GM21367 (cell line): ENCODE measurements around the gene INPP5A.

Experiments used
- ATAC-seq: cut with Tn5 transposase; IDR thresholded peaks from one replicate; pipeline ENCODE4 v1.9.1; 2021; ENCODE audit not compliant: unreplicated experiment

The INPP5A gene

DNA sequence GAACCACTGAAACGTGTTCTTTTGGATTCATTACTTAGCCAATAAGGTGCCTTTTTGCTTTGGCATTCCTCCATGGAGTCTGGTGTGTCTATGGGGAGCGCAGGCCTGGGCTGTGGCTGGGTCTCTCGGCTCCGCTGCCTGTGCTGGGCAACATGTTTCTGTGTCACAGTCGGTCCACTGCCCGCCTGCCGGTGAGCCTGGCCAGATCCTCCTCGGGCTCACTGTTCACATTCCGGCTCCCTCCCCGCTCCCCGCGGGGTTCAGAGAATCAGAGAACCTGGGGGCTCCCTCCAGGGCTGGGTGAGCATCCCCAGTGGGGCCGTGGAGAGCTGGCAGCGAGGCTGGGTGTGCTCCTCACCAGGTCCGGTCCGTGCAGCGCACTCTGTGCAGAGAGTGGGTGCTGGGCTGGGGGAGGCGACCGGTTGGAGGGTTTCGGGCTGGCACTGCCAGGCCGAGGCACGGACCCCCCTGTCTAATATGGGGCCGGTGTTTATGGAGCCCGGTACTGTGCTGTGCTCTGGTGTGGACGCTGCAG is 70.4 kb downstream of the INPP5A start:
- no peak for ATAC-seq

DNA sequence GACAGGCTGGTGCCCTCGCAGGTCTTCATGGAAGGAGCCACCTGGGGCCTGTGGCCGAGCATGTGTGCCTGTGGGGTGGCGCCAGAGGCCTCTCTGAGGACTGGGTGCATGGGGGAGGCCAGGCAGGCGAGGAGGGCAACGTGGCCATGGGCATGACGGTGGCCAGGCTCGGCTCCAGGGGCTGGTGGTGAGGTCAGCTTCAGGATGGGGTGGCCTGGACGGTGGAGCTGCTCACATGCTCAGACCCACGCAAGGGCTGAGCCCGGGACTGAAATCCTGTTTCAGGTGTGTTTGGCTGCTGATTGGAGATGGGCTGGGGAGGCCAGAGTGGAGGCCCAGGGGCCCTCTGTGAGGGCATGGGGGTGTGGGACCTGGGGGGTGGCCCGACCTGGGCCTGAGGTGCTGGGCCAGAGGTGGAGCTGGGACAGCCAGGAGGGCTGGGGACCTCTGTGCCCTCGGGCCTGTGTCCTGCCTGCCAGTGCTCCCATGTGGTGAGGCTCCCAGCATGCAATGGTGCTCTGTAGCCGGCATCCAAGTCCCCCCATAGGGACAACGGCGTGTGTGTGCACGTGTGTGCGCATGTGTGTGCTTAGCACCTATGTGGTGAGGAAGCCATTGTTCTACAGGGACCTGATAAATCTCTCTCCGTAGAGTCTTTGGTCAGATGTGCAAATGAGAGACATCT is 71.1 kb downstream of the INPP5A start:
- no peak for ATAC-seq

DNA sequence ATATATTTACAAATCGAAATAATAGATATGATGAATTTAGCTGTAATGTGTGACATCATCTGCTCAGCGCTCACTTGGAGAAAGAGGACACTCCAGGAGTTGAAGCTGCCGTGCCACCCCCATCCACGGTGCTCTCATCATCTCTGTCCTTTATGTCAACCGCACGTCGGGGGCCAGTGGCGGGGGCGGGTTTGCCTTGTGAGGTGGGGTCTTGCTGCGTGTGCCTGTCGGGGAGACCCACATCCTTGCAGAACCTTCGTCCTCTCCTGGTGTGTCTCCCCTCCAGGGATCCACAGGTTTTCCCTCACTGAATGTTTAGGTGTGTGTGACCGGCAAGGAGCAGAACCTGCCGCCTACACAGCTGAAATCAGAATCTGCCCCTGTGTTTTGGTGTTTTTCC is 71.6 kb downstream of the INPP5A start:
- ATAC-seq: no peak

DNA sequence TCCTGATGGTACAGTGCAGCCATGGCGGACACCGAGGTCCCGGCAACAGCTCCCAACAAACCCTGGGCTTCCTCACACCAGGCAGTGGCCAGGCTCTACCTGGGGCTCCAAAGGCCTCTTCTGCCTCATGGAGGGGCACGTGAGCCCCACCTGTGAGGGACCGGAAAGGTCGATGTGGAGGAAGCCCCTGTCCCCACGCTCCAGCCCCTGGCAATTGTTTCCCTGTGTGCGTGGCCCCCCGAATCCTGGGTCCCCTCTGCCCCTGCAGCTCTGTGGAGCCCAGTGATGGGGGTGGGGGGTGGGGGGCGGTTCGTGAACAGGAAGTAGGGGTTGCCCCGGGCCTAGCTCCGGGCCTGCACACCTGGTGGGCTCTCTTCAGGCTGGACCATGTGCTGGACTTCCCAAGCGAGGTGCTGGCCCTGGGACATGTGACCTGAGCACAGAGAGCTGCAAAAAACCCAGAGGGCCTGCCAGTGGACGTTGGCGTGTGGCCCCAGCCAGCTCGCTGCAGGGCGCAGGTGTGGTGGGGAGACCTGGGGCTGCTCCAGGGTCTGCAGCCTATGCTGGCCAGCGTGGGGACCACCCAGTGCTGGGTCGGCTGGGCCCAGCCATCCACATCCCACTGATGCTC is 72.6 kb downstream of the INPP5A start:
- ATAC-seq: no peak

DNA sequence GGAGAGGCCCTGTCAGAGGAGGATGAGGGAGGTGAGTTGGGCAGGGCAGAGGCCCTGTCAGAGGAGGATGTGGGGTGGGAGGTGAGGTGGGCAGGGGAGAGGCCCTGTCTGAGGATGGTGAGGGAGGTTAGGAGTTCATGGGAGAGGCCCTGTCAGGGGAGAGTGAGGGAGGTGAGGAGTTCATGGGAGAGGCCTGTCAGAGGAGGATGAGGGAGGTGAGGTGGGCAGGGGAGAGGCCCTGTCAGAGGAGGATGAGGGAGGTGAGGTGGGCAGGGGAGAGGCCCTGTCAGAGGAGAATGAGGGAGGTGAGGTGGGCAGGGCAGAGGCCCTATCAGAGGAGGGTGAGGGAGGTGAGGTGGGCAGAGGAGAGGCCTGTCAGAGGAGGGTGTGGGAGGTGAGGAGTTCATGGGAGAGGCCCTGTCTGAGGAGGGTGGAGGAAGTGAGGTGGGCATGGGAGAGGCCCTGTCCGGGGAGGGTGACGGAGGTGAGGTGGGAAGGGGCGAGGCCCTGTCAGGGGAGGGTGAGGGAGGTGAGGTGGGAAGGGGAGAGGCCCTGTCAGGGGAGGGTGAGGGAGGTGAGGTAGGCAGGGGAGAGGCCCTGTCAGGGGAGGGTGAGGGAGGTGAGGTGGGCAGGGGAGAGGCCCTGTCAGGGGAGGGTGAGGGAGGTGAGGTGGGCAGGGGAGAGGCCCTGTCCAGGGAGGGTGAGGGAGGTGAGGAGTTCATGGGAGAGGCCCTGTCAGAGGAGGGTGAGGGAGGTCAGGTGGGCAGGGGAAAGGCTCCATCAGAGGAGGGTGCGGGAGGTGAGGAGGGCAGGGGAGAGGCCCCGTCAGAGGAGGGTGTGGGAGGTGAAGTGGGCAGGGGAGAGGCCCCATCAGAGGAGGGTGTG is 73.7 kb downstream of the INPP5A start:
- ATAC-seq: no peak

DNA sequence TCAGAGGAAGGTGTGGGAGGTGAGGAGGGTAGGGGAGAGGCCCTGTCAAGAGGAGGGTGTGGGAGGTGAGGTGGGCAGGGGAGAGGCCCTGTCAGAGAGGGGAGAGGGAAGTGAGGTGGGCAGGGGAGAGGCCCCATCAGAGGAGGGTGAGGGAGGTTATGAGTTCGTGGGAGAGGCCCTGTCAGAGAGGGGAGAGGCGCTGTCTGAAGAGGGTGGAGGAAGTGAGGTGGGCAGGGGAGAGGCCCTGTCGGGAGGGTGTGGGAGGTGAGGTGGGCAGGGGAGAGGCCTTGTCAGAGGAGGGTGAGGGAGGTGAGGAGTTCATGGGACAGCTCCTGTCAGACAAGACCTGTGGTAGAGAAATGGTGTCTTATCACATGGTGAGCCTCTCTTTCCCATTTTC is 74.4 kb downstream of the INPP5A start:
- no peak for ATAC-seq

DNA sequence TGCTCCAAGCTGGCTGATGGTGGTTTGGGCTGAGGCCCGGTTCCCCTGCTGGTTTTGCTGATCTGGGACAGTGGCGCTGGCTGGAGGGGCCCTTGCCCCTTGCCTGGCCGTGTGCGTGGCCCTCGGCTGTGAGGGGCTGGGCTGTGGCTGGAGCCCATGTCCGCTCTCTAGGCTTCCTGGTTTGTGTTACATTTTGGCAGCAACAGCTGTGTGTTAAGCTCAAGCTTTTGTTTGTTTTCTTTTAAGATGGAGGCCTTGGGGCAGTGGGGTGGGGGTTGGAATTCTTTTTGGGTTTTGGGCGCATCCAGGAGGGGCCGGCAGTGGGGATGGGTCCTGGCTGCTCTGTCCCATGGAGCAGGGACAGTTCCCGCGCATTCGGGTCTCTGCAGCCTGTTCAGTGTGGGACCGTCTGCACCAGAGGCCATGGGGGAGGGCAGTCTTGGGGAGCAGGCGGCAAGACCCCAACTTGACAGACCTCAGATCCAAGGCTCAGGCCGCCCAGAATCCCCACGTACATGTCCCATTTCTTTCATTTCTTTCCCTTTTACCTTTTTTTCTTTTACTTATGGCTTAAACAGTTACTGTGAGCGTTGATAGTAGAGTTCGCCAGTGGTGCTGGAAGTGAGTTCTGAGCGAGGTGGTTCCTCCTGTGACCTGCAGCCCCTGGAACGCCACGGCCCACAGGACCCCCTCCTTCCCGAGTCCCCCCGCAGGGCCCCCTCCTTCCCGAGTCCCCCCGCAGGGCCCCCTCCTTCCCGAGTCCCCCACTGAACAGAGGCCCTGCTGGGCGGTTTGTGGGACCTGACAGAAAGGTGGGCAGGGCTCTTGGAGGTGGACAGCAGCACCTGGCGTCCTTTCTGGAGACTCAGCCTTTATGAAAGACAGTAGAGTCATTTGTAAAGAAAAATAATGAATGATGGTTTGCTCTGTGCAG is 75.3 kb downstream of the INPP5A start:
- ATAC-seq: no peak

DNA sequence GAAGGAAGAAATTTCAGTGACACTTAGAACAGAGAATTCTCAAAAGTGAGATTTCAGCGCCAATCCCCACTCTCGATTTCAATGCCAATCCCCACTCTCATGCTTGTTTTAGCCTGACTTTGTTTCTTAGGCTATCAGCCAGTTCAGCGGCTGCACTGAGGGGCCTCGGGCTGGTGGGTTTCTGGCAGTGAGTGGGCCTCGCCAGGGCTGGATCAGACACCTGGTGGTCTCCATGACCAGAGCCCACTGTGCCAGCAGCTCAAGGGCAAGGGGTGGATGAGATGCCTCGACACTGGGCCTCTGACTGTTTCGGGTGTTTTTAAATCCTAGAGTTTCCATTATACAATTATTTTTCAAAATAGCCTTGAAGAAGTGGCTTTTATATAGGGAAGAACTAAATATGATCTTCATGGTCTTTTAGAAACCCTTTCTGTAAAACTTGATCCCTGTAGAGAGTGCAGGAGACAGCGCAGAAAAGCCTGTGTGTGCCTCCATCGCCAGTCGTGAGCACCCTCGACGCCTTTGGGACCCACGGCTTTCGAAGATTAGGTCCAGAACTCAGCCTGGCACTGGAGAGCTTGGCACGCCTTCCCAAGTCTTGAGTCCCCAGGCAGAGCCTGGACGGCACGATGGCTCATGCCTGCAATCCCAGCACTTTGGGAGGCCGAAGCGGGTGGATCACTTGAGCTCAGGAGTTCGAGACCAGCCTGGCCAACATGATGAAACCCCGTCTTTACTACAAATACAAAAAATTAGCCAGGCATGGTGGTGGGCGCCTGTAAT is 76.2 kb downstream of the INPP5A start:
- no peak for ATAC-seq

DNA sequence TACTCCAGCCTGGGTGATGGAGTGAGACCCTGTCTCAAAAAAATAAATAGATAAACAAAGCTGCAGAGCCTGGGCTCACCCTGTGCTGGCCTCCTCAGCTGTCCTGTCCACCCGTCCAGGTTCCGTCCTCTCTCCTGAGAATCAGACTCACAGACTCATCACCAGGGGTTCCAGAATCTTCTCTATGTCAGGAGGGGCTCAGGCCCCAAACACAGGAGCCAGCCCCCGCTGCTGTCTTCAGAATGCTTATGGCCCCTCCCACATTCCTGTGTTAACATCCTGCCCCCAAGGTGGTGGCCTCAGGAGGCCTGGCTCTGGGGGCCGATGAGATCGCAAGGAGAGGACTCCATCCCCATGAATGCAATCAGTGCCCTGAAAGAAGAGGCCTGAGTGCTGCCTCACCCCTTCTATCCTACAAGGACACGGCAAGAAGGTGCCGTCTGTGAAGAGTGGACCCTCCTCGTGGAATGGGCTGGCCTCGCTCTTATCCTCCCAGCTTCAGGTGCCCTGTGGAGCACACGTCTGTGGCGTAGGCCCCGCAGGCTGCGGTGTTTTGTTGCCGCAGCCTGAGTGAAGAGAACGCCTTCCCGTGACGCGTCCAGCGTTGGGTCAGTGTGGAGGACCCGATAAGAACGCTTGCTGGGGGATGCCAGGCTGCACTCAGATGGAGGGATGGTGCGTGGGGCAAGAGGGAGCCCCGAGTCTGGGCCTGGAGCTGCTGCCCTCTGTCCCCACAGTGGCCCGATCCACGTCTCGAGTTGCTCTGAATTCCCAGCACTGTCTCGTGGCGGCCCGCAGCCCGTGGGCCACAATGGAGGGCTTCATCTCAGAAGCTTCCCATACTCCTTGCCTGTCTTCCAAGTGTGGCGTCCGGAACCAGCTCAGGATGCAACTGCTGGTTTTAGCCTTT is 77.1 kb downstream of the INPP5A start:
- ATAC-seq: no peak

DNA sequence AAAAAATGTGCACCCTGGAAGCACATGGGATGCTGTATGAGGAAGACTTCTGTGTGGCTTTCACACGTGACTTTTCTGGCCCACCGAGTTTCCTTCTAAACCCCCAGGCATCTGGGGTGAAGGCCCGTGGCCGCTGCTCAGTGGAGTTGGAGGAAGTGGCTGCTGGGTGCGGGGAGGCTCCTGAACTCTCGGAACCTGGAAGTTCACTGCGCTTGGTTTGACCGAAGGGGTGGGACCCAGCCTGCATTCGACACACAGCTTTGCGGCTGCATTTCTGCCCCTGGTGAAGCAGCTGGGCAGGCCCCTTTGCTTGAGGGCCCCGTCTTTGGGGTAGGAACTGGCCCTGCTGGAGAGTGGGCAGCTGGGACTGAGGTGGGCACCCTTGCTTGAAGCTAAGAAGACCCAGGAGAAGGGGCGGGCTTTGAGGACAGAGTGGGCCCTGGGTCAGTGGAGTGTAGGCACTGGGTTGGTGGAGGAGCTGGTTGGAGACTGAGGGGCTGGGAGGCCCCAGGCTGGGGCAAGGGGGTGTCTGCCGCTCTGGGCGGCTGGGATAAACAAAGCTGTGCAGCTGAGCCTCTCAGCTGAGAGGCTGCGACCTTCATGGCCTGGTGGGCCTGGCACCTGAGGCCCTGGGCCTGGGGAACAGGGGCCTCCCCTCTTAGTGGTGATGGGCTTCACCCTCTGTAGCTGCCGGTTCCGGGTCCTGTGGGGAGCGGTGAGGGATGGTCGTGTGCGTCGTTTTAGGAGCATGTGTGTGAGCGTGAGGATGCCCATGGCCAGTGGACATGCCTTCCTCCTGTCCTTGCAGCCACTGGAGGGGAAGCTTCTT is 78.0 kb downstream of the INPP5A start:
- ATAC-seq: no peak

DNA sequence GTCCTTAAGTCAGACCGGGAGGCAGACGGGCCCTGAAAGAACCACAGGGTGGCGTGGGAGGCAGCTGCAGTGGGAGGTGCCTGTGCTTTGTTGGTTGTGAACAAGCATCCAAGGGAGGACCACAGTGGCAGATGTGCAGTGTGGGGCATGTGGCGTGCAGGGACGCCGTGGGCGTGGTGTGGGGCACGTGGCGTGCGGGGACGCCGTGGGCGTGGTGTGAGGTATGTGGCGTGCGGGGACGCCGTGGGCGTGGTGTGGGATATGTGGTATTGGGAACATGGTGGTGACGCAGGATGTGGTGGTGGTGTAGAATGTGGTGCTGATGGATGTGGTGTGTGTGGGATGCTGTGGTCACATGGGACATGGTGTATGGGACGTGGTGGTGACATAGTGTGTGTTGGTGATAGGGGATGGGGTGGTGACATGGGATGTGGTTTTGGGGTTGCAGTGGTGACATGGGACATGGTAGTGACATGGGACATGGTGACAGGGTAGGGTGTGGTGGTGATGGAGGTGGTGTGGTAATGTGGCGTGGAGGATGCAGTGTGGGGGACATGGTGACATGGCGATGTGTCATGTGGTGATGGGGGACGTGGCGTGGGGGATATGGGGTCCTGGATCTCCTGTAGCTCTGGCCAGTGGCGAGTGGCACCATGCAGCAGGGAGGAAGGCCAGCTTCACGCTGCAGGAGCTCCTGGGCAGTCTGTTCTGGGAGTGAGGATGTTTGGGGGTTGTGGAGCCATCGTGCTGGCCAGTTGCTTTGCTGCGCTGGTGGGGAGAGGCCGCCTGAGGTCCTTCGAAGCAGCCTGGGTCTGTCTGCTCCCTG is 78.8 kb downstream of the INPP5A start:
- ATAC-seq: no peak

DNA sequence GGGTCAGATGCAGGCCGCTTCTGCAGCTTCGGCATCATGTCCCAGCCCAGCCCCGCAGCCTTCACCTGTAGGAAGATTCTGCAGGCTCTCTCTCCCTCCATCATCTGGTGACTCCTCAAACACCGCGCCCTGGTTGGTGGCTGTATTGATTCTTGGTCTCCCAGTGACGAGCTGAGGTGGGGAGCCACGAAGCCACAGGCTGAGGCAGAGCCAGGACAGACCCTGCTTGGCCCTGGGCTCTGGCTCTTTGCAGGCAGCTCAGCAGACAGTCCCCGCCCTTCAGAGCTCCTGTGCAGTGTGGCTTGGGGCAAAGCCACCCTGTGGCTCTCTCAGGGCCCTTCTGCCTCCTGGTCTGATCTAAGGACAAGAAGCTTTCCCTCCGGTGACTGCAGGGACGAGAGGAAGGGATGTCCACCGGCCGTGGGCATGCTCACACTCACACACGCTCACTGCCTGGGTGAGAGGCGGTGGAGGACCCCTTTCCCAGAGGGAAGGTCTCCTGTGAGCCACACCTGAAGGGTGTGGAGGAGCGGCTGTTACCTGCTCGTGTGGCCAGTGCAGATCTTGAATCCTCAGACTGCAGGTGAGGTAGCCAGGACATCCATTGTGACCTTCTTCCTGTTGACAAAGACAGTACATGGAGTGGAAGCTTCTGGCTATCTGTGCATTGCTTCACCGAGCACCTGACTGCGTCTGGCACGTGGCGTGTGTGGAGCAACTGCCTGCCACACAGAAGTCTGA is 79.6 kb downstream of the INPP5A start:
- no peak for ATAC-seq

DNA sequence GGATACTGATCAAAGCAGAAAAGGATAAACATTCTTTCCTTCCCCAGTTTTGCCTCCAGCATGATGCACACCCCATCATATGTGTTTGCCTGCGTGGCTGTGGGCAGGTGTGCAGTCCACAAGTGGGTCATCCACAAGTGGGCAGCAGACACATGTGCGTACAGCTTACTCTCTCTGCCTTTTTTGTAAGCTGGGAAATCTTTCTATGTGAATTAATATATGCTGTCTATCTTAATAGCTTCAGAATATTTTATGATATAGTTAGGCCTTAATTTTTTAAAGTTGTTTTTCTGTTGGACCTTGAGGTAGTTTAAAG is 80.1 kb downstream of the INPP5A start:
- ATAC-seq: no peak

DNA sequence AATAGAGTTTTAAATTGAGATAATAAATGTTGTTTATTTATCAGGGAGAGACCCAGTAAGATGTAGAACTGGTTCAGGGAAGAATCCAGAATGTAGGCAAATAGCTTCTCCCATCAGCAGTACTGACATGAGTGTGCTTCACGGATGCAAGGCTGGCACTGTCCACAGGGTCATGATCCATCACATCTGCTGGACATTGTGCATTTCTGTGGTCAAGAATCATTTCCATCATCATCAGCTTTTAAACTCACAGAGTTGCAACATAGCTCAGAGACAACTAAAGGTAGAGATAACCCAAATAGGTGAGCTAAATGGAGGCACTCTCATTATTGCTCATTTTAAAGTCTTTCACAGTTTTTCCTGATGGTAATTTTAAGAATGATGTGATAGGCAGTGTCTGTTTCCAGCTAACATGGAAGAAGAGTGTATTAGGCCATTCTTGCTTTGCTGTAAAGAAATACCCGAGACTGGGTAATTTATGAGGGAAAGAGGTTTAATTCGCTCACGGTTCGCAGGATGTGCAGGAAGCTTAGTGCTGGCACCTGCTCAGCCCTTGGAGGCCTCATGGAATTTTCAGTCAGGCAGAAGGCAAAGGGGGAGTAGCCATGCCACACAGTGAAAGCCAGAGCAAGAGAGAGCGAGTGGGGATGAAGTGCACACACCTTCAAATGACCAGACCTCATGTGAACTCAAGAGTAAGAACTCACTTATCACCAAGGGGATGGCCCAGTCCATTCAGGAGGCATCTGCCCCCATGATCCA is 80.8 kb downstream of the INPP5A start:
- ATAC-seq: no peak

DNA sequence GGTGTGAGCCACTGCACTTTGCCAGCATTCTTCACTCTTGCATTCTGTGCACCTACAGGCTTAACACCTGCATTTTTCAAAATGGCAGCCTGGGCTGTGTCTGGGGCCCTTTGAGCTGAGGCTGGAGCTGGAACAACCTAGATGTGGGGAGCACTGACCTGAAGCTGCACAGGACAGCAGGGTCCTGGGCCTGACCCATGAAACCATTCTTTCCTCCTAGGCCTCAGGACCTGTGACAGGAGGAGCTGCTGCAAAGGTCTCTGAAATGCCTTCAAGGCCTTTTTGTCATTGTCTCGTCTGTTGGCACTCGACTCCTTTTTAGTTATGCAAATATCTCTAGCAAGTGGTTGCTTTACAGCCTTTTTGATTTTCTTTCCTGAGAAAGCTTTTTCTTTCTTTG is 82.3 kb downstream of the INPP5A start:
- ATAC-seq: no peak
